Breast epithelium (tissue), 4 donors: ENCODE results near the gene TMUB2. TPM values are rescaled to one million over a fixed set of nuclear protein-coding genes. Genes with fewer than 3 reads are reported as not detected.

Experiments
- DNase-seq, 2 donors: peaks; one replicate each; pipeline ENCODE4 v3.0.0-alpha.2; 2019; ENCODE audit warnings: low spot score in 2 of 2
- H3K27ac ChIP-seq, 2 donors: fragments of 200-600 bp; sonication (generic) in 1 of 2; one replicate each; pipeline ENCODE4 v1.5.1; 2016 to 2019; ENCODE audit warnings: mild to moderate bottlenecking in 1 of 2
- H3K27me3 ChIP-seq, 2 donors: fragments of 200-600 bp; sonication (generic) in 1 of 2; one replicate each; pipeline versions ENCODE4 v1.5.1 to v1.6.0; 2017 to 2019; ENCODE audit warnings: control low read depth in 1 of 2, mild to moderate bottlenecking in 1 of 2
- H3K36me3 ChIP-seq: fragments of 200-600 bp; one replicate; pipeline ENCODE4 v1.5.1; 2019
- H3K4me1 ChIP-seq, 2 donors: fragments of 200-600 bp; sonication (generic); one replicate each; pipeline ENCODE4 v1.5.1; 2016 to 2019; ENCODE audit warnings: control low read depth in 1 of 2
- H3K4me3 ChIP-seq, 3 donors: fragments of 200-600 bp; sonication (generic); 1 replicate in 2 of 3; 2 replicates in 1 of 3; pipeline ENCODE4 v1.5.1; 2016 to 2019; ENCODE audit warnings: mild to moderate bottlenecking in 3 of 3, moderate library complexity in 2 of 3
- H3K9me3 ChIP-seq, 2 donors: fragments of 200-600 bp; sonication (generic) in 1 of 2; one replicate each; pipeline ENCODE4 v1.5.1; 2016 to 2019; ENCODE audit warnings: control low read depth in 1 of 2
- CTCF ChIP-seq, 3 donors: fragments of 450-650 bp; IDR thresholded peaks; one replicate each; pipeline ENCODE4 v1.5.1; 2016 to 2017; ENCODE audit warnings: antibody characterized with exemption in 3 of 3, mild to moderate bottlenecking in 3 of 3, moderate library complexity in 3 of 3
- POLR2A ChIP-seq: fragments of 450-650 bp; IDR thresholded peaks from one replicate; pipeline ENCODE4 v1.6.1; 2016; ENCODE audit warnings: antibody characterized with exemption, mild to moderate bottlenecking, moderate library complexity
- POLR2AphosphoS5 ChIP-seq, 3 donors: sonication (generic); formaldehyde crosslinking; IDR thresholded peaks; one replicate each; pipeline ENCODE4 v1.6.1; 2017; ENCODE audit warnings: antibody characterized with exemption in 3 of 3
- intact Hi-C: fragments of 100-400 bp; cut with DNase I; formaldehyde crosslinking; loops from one replicate; pipeline ENCODE4 v1.15.1; 2023; ENCODE audit warnings: low total_unique reads
- total RNA-seq, 3 donors: library from RNA; depleted of rRNA; stranded (reverse); fragments of >200 nt; gene quantifications; one replicate each; pipeline ENCODE4 v1.1.0, GENCODE V29; 2016

The TMUB2 gene
- total RNA-seq, 3 donors from 2014 or later, result 36.0 to 52.0 (median 40.6) TPM

- no peak for DNase-seq
- no peak overlapping the region for H3K4me3 ChIP-seq
- intact Hi-C loops, result no loop called here
- no peak overlapping the region for H3K27ac ChIP-seq
- no peak for TF ChIP-seq POLR2A
- TF ChIP-seq POLR2AphosphoS5 (IDR thresholded peaks at IDR 0.05), result no peak
- TF ChIP-seq CTCF (IDR thresholded peaks at IDR 0.05), result no peak
- H3K36me3 ChIP-seq, result no peaks in the 10 kb centered on the region
- H3K9me3 ChIP-seq, result no peaks in the 10 kb centered on the region
- no peaks in the 10 kb centered on the region for H3K27me3 ChIP-seq
- no peaks in the 10 kb centered on the region for H3K4me1 ChIP-seq
Observed at GRCh38 chr17:44155488-44155887, 31.3 kb upstream of the TMUB2 start.

GRCh38 chr17:44159519-44160210 is 27.1 kb upstream of the TMUB2 start:
- Histone ChIP-seq H3K36me3 (no peaks in the 10 kb centered on the region), H3K4me1 (no peaks in the 10 kb centered on the region), H3K9me3 (no peaks in the 10 kb centered on the region), H3K27ac (no peak overlapping the region), H3K27me3 (no peaks in the 10 kb centered on the region), H3K4me3 (no peak overlapping the region)
- intact Hi-C loops, result no loop called here
- TF ChIP-seq CTCF (IDR thresholded peaks at IDR 0.05) (no peak), POLR2A (no peak), POLR2AphosphoS5 (IDR thresholded peaks at IDR 0.05) (no peak)
- DNase-seq, result no peak

GRCh38 chr17:44164476-44164875 is 22.3 kb upstream of the TMUB2 start:
- no peak for DNase-seq
- Histone ChIP-seq H3K4me1 (no peaks in the 10 kb centered on the region), H3K27me3 (no peaks in the 10 kb centered on the region), H3K36me3 (no peaks in the 10 kb centered on the region), H3K9me3 (no peaks in the 10 kb centered on the region), H3K27ac (no peak overlapping the region), H3K4me3 (no peak overlapping the region)
- TF ChIP-seq POLR2AphosphoS5 (IDR thresholded peaks at IDR 0.05) (no peak), POLR2A (no peak), CTCF (IDR thresholded peaks at IDR 0.05) (no peak)
- intact Hi-C loops, result no loop called here

- intact Hi-C loops, result no loop called here
- Histone ChIP-seq H3K27me3 (no peaks in the 10 kb centered on the region), H3K36me3 (no peaks in the 10 kb centered on the region), H3K9me3 (no peaks in the 10 kb centered on the region), H3K4me3 (no peak overlapping the region), H3K27ac (no peak overlapping the region), H3K4me1 (no peaks in the 10 kb centered on the region)
- no peak for DNase-seq
- TF ChIP-seq POLR2AphosphoS5 (IDR thresholded peaks at IDR 0.05) (no peak), POLR2A (no peak), CTCF (IDR thresholded peaks at IDR 0.05) (no peak)
Observed at GRCh38 chr17:44167181-44167861, 19.5 kb upstream of the TMUB2 start.

- Histone ChIP-seq H3K27ac (no peak overlapping the region), H3K9me3 (no peaks in the 10 kb centered on the region), H3K4me1 (no peaks in the 10 kb centered on the region), H3K4me3 (no peak overlapping the region), H3K27me3 (no peaks in the 10 kb centered on the region), H3K36me3 (no peaks in the 10 kb centered on the region)
- TF ChIP-seq POLR2A, result no peak
- TF ChIP-seq CTCF (IDR thresholded peaks at IDR 0.05), result no peak
- no peak for TF ChIP-seq POLR2AphosphoS5 (IDR thresholded peaks at IDR 0.05)
- intact Hi-C loops, result no loop called here
- DNase-seq, result no peak
Observed at GRCh38 chr17:44170135-44170498, 16.7 kb upstream of the TMUB2 start.
